NCI-H82 (cell line): ENCODE results near the gene DELE1.

ENCODE experiments used
- DNase-seq: peaks from one replicate; lab custom pipeline; 2025; lab: John Stamatoyannopoulos, UW

DELE1 gene, protein sequence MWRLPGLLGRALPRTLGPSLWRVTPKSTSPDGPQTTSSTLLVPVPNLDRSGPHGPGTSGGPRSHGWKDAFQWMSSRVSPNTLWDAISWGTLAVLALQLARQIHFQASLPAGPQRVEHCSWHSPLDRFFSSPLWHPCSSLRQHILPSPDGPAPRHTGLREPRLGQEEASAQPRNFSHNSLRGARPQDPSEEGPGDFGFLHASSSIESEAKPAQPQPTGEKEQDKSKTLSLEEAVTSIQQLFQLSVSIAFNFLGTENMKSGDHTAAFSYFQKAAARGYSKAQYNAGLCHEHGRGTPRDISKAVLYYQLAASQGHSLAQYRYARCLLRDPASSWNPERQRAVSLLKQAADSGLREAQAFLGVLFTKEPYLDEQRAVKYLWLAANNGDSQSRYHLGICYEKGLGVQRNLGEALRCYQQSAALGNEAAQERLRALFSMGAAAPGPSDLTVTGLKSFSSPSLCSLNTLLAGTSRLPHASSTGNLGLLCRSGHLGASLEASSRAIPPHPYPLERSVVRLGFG

DNA sequence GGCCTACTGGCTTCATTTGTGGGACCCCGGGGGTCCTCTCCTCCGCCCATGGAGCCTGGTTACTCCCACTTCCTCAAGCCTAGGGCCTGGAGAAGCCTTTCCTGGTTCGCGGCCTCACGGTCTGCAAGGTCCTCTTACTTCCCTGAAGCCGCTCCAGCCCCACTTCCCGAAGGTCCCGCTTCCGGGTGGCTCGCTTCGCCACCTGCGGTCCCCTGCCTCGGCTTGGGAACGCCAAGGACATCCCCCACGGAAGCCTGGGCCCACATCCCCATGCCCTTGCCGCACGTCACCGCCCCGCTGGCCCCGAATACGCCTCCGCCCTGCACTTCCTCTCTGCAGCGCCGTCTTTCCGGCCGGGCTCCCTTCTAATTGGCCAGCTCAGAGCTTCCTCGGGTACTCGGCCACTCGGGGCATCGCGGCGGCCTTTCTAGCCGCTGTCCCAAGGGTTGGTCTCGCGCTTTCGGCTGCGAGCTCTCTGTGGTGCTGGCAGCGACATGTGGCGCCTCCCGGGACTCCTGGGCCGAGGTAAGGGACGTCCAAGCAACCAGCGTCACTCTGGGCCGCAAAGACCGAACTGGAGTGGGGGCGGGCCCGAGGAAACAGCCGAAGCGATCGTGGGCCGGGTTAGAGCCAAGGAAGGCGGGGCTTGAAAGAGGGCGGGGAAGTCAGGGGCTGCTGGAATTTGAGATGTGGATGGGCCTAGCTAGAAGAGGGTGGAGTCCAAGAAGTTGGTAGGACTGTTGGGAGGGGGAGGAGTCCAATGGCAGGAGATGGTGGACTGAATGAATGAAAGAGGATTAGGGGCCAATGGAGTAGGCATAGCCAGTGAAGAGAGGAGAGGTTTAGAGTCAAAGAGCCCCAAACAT, at the start of gene DELE1:
TSS of gene DELE1 (plus strand) at position 424 of the 866 bp plus-strand sequence. CDS start at position 495, 71 bp downstream.
- peak; percentile 97 for DNase-seq

DNA sequence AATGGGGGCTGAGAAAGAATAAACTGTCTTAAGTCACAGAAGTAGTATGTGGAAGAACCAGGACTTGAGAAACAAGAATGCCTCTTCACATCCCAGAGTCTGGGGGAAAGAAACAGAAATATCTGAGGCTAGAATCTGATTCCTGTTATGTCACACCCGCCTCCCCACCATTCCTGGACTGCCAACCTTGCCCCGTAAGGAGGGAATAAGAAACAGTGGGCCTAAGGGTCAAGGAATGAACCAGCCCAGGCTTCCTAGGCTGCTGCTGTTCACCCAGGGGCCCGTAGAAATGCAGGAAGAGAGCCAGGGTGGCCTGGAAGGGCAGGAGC, 49.8 kb upstream of the DELE1 start:
- DNase-seq, result no peak

DNA sequence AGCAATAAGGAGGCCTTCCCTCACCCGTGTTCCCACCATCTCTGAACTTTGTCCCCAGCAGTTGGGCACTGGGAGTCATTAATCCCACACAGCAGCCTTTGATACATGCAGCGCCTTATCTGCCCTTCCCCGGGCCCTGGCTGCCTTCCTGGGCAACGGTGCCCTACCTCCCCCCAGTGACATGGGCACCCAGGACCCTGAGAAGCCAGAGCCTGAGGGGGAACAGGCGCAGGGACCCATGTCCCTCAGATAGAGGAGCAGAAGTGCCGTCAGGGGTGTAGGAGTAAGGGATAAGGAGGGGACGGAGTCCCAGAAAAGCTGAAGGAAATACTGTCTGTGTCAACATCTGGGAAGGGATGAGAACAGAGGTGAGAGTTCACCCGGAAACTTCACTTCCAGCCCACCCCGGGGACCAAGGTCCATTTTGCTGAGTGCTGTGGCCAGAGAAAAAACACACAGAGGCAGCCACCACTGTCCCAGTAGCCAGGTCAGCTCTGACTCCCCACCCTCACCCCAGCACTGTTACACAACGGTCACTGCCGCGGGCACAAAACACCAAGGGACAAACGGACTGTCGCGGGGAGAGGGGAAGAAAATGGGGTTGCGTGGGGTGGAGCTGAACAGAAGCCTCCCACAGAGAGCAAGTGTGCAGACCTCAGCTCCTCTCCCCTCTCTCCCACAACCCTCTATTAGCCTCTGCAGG, 49.3 kb upstream of the DELE1 start:
- no peak for DNase-seq

DNA sequence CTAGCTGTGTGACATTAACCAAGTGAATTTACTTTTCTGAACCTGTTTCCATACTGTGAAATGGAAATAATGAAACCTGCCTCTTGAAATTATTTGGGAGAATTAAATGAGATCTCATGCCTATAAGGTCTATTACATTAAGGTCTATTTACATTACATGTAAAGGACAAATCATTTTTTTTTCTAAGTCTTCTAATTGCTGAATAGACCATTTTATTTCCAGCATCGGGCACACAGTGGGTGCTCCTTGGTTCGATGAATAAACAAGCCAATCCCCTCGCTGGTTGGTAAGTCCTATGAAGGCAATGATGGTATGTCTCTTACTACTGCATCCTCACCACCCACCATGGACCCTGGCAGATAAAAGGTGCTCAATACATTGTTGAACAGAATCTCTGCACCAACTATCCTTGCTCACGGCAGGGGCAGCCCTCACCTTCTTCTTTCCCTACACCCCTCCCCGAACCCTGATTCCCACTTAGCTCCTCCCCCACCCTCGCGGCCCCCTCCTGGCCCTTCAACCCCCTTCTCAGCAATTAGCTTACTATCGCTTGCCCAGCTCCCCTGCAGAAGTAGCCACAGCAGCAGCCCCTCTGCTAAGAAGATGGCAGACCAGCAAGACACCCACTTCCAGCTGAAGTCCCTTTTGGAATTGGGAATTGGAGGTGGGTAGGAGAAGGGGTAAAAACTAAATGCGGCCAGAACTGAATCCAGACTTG, 48.5 kb upstream of the DELE1 start:
- no peak for DNase-seq

DNA sequence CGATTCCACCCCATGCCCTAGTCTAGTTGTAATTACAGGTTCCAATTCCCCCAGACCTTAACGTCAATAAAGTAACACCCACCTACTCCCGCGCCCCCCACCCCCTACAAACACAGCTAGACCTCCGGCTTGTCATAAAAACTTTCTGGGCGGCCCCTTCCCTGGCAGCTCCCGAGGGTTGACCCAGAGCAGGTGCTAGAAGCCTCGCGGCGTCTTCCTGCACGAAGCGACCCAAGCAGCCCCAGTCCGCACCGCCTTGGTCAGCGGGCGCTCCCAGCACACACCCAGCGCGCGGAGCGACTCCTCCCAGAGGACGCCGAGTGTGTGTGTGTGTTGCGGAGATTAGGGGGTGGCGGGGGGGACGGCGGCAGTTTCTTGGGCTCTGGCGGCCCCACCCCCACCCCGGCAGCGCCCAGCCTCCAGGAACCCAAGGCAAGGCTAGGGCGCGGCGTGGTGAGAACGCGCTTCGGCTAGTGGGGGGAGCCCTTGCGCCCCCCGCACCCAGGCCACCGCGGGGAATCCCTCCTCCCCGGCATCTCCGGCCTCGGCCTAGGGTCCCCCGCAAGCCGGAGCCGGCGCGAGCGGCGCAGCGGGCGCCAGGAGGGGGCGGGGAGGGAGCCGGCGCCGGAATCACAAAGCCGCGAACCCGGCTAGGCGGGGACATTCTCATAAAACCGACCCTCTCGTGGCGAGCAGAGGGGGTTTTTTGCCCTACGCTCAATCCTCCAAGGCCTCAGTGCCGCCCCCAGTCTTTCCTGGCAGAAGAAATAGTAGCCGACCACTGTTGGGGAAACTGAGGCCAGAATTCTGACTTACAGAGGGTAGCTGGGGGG, 47.7 kb upstream of the DELE1 start:
- peak; percentile 15 for DNase-seq

DNA sequence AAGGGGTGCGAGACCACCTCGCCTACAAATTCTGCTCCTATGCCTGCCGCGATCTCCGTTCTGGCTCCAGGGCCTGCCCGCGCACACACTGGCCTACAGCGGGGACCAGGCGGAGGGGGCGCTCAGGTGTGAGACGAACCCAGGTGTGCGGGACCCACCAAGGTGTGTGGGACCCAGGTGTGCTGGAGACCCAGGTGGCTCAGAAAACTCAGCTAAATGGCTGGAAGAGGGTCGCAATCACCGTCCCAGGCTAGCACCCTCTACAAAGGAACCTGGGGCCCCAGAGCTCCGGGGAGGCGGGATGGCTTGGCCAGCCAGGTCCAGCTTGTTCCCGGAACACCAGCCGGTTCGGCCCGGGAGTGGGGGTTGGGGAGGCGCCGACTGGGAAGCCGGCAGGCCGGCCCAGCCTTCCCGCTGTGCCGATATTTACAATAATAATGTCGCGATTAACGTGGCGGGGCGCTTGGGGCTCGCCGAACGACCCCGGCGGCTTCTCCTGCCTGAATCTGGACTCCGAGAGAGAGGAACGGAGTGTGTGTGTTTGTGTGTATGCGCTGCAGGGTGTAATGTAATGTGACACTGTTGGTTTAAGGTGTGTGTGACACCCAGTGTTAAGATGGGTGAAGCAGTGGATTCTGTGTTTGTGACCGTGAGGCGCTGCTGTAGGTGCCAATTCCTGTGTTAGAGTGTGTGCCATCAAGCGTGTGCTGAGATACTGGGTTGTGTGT, 46.9 kb upstream of the DELE1 start:
- DNase-seq, result no peak

DNA sequence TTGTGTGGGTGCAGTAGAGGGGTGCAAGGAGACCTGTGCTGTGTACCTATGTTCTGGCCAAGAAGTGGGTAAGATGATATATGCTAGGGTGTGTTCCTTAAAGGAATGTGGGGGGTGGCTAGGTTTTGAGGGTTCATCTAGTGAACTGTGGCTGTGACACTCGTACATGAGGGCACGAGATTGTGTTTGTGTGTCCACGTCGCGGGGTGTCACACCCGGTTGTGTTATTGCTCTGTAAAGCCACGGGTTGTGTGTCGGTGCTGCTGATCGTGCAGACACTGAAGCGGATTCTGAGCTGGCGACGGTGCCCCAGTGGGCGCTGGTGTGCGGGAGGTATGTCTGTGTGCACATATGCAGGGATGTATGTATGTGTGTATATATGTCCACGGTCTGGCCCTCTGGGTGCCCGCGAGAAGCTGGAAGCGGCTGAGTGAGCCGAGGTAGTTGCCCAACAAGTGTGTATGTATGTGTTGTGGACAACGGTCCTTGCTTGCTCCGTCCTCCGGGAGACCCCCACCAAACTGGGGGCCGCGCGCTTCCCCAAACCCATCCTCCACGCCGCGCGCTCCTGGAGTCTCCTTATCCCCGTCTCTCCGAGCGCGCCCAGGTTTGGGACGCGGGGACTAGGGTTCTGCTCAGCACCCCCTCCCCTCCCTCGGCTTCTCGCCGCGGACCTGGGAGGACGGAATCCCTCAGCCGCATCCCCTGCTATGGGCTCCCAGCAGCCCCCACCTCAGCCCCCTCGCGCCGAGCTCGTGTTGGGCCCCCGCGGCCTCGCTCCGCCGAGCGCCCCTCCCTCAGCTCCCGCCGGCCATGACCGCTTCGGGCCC, 46.1 kb upstream of the DELE1 start:
- no peak for DNase-seq

DNA sequence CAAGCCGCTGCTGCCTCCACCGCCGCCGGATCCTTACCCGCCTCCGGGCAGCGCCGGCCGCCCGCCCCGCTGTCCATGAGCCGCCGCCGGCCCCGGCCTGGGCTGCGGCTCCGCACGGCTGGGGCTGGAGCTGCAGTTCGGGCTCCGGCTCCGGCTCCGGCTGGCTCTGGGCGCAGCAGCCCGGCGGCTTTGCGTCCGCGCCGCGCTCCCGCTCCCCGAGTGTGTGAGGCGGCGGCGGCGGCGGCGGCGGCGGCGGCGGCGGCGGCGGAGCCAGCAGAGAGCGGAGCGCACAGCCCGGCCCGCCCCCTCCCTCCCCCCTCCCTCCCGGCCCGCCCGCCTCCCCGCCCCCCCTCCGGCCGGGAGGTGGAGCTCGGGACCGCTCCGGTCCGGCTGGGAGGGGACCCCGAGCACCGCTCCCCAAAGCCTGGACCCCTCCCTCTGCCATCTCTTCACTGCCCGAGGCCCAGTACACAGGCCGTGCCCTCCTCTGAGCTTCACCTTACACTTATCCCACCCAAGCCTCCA, 45.4 kb upstream of the DELE1 start, which contains the start of gene PCDH1:
TSS of gene PCDH1 (minus strand) at position 225 of the 525 bp plus-strand sequence. CDS start at position 77, 148 bp downstream.
- DNase-seq, result no peak

DNA sequence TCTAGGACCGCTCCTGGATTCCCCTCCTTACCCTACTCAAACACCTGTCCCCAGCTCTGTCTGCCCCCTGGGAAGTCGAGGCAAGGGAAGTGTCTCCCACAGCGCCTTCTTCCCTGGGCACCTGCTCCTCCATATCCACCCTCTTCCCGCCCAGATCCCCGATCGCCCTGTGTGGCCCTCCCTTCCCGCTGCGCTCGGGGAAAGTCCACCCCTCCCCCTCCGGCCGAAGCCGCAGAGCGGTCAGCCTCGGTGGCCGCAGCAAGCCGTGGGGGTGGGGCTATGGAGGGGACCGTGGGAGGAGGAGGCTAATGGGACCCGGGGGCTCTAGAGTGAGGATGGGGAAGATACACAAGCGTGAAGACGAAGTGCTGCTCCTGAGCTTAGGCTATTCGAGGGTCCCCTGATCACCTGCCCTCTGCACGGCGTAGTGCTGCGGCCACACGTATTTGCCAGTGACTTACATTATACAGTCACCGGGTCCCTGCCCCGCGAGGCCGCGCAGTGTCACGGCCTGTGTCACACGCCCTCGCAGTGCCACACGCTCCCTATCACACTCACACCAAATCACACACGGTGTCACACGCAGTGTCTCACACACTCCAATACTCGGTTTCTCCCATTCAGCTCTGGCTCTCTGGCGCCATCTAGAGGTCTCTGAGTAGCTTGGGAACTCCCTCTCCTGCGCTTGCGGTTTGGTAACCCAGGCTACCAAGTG, 44.8 kb upstream of the DELE1 start:
- peak; percentile 93 for DNase-seq

DNA sequence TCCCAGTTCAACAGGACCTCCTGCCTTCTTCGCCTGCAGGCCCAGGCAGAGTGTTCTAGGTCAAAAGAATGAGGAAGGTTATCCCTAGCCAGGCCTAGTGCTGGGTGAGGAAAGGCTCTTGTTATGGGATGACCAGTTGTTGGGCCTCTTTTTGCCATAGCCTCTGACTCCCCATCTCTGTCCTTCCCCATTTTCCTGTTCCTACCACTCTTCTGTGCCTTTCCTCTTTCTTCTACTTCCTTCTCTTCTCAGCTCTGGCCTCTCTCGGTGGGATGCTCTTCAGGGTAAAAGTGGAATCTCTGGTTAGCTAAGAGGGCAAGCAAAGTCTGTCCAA, 44.3 kb upstream of the DELE1 start:
- DNase-seq, result no peak

DNA sequence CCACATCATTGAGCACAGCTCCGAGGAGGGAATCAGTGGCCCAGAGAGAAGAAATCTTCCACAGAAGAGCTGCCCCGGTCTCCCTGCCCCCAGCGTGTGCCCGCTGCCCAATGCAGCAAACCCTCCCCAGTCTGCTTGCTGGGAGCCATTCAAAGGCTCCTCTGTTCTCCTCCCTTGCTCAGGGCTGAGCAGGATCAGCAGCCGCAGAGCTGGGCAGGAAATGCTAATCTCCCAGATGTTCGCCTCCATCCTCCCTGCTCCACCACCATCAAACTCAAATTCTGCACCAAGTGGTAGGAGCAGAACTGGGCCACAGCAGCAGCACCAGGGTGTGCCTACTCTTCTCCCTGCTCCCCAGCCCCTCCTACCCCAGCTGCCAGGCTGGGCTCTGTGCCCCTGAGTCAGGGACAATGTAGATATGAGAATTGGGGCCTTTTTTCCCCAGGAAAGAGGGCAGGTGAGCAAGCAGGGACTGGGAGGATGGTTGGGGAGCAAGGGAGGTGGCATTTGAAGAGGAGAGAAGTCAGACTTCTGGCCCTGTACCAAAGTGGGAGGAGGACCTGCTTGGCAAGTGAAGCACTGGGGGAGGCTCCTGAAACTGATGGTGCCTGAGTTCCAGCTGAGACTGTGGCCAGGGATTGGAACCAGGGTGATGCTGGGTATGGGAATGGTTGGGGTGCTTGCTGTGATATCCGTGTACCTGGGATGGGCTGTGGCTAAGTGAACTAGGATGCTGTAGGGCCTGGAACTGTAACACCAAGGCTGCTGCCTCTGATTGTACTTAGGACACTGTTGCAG, 43.5 kb upstream of the DELE1 start:
- DNase-seq, result no peak

DNA sequence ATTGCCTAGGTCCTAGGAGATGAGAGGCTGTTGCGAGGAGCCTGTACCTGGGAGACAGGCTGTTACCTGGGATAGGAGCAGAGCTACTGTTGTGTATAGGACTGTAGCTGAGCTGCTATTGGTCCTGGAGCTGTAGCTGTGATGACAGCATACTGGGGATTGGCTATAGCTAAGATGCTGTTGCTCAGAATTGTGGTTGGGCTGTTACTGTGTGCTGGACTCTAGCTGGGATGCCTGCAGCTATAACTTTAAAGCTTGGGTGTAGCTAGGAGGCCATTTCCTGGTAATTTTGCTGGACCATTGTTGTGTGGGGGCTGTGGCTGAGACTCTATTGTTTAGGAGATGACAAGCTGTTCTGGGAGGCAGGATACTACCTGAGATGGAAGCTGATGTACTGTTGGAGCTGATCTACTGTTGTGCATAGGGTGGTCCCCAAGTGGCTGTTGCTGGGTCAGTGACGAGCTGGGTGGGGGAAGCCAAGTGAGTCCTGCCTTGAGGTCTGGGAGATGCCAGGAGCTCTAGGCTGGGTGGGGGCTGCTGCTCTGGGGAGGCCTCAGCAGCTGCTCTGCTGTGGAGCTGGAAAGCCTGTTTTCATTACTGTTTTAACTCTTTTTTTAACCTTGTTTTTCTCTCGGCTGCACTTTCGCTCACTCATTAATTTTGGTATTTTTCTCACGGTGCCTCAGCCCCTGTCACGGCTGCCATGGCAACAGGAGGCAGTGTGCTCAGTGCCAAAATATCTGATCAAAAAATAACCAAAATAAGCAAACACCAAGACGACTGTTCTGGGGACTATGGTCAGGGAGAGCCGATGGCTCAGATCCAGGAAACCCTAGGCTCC, 42.5 kb upstream of the DELE1 start:
- no peak for DNase-seq

DNA sequence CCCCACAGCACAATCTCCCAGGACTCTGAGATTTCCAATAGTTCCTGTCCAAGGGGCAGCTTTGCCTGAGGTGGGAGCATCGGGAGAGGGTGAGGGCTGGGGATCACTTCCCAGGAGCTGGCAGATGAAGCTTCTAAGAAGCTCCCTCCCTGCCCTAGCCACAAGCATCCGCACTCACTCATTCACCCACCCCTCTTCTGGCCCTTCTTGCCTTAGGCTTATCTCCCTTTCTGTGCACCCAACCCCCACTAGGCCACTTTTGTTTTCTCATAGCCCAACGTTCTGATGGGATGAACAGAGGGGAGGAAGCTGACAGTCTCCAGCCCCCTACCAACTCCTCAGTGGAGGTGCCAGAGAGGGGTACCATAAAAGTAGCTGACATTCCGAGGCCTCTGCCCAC, 41.8 kb upstream of the DELE1 start:
- peak; percentile 7 for DNase-seq

DNA sequence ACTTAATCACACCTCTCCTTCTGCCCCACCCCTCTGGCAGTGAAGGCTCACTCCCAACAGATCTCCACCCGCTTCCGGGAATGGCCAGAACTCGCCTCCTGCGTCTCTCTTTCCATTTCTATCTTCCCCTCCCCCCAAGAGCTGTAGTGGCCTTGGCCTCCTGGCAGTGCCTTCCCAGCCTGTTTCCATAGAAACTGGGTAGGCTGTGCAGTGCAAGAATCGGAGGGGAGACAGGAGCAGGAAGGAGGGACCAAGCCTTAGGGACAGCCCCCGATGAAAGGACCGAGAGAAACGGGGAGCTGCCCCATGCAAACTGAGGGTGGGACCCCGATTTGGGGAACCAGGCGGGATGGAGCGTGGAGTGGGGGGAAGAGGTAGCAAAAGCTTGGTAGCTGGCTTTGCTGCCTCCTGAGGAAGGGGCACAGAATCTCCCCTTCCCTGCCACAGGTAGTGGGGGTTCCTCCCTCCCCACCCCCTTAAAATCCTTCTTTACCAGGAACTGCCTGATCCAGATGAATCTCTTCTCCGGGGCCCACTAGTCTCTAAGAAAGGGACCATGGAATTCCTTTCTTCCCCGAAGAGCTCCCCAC, 41.0 kb upstream of the DELE1 start:
- DNase-seq, result no peak

DNA sequence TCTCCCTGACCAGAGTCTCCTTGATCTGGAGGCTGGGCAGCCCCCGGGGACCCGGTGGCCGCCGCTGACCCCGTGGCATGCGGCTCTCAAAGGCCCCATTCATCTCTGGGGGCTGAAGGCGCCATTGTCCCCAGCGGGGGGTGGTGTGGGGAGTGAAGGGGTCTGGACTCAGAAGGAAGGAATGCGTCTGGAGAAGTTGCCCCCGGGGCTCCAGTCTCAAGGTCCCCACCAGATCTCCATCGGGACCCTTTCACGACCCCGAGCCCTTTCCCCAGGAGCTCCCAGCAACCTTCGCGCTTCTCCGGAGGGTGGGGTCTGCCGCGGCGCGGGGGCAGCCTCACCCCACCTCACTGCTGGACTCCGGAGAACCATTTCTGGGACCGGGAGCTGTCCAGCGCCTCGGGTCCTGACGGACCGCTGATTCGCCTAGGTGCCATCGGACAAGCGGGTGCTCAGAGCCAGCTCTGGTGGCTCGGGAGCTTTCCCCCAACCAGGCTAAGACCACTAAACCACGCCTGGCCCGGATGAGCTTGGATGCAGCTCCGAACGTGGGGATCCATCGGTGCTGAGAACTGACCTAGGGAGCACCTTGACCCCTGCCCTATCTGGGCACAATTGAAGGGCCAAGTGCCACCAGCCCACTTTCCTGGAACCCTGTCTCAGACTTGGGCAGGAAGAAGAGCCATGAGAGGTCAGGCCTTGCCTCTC, 40.3 kb upstream of the DELE1 start:
- no peak for DNase-seq
